ENCODE measurements around the gene ZZZ3. TPM values are rescaled to one million over a fixed set of nuclear protein-coding genes. Genes with fewer than 3 reads are reported as not detected.
A peak's percentile ranks its signal among the peaks of the same experiment; 100 is the strongest.

ZZZ3 gene
- total and polyA plus RNA-seq, 2 of the 13 experiments (the other 11 are each of a cell fraction or from before 2014, with no cell fraction given), result 18.1 to 50.2 TPM

- TF ChIP-seq, protein P1, sequence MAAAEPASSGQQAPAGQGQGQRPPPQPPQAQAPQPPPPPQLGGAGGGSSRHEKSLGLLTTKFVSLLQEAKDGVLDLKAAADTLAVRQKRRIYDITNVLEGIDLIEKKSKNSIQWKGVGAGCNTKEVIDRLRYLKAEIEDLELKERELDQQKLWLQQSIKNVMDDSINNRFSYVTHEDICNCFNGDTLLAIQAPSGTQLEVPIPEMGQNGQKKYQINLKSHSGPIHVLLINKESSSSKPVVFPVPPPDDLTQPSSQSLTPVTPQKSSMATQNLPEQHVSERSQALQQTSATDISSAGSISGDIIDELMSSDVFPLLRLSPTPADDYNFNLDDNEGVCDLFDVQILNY (CRISPR knock-in tag; conservative IDR thresholded peaks at IDR 0.05), result no peak
- TF ChIP-seq CEBPG (CRISPR knock-in tag; IDR thresholded peaks at IDR 0.05) (no peak), ZNF343 (CRISPR knock-in tag; IDR thresholded peaks at IDR 0.05) (0 out of 2 replicates have a peak, but pooled peaks have one; percentile 64), ZHX2 (IDR thresholded peaks at IDR 0.05; ENCODE audit: low read depth) (peak; percentile 54), ZHX2 (CRISPR knock-in tag; IDR thresholded peaks at IDR 0.05; ENCODE audit: borderline replicate concordance) (peak; percentile 35; the same call in 1 of the 2 replicates), ZNF660 (CRISPR knock-in tag; IDR thresholded peaks at IDR 0.05; ENCODE audit: borderline replicate concordance, low read depth) (no peak), PHF21A (CRISPR knock-in tag; IDR thresholded peaks at IDR 0.05) (no peak), CENPT (CRISPR knock-in tag; IDR thresholded peaks at IDR 0.05; ENCODE audit: low read depth) (no peak), ZFYVE20 (CRISPR knock-in tag; IDR thresholded peaks at IDR 0.05; ENCODE audit: borderline replicate concordance, low read depth) (no peak), ZNF550 (CRISPR knock-in tag; IDR thresholded peaks at IDR 0.05; ENCODE audit: borderline replicate concordance) (no peak), NPAS2 (CRISPR knock-in tag; IDR thresholded peaks at IDR 0.05; ENCODE audit: borderline replicate concordance) (no peak), ZMYM2 (CRISPR knock-in tag; IDR thresholded peaks at IDR 0.05) (no peak)
- TF ChIP-seq, protein P2, sequence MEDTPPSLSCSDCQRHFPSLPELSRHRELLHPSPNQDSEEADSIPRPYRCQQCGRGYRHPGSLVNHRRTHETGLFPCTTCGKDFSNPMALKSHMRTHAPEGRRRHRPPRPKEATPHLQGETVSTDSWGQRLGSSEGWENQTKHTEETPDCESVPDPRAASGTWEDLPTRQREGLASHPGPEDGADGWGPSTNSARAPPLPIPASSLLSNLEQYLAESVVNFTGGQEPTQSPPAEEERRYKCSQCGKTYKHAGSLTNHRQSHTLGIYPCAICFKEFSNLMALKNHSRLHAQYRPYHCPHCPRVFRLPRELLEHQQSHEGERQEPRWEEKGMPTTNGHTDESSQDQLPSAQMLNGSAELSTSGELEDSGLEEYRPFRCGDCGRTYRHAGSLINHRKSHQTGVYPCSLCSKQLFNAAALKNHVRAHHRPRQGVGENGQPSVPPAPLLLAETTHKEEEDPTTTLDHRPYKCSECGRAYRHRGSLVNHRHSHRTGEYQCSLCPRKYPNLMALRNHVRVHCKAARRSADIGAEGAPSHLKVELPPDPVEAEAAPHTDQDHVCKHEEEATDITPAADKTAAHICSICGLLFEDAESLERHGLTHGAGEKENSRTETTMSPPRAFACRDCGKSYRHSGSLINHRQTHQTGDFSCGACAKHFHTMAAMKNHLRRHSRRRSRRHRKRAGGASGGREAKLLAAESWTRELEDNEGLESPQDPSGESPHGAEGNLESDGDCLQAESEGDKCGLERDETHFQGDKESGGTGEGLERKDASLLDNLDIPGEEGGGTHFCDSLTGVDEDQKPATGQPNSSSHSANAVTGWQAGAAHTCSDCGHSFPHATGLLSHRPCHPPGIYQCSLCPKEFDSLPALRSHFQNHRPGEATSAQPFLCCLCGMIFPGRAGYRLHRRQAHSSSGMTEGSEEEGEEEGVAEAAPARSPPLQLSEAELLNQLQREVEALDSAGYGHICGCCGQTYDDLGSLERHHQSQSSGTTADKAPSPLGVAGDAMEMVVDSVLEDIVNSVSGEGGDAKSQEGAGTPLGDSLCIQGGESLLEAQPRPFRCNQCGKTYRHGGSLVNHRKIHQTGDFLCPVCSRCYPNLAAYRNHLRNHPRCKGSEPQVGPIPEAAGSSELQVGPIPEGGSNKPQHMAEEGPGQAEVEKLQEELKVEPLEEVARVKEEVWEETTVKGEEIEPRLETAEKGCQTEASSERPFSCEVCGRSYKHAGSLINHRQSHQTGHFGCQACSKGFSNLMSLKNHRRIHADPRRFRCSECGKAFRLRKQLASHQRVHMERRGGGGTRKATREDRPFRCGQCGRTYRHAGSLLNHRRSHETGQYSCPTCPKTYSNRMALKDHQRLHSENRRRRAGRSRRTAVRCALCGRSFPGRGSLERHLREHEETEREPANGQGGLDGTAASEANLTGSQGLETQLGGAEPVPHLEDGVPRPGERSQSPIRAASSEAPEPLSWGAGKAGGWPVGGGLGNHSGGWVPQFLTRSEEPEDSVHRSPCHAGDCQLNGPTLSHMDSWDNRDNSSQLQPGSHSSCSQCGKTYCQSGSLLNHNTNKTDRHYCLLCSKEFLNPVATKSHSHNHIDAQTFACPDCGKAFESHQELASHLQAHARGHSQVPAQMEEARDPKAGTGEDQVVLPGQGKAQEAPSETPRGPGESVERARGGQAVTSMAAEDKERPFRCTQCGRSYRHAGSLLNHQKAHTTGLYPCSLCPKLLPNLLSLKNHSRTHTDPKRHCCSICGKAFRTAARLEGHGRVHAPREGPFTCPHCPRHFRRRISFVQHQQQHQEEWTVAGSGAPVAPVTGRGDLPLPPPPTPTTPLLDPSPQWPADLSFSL (CRISPR knock-in tag; IDR thresholded peaks at IDR 0.05), result no peak
- TF ChIP-seq, protein P3, sequence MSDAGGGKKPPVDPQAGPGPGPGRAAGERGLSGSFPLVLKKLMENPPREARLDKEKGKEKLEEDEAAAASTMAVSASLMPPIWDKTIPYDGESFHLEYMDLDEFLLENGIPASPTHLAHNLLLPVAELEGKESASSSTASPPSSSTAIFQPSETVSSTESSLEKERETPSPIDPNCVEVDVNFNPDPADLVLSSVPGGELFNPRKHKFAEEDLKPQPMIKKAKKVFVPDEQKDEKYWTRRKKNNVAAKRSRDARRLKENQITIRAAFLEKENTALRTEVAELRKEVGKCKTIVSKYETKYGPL (CRISPR knock-in tag; IDR thresholded peaks at IDR 0.05), result no peak
Measured at GRCh38 chr1:77682460-77683159, at the start of gene ZZZ3 (continued).

All from HepG2 (cell line).